Esophagus muscularis mucosa (tissue), 4 donors: ENCODE data around the gene DCAF8L1. TPM values are rescaled to one million over a fixed set of nuclear protein-coding genes. Genes with fewer than 3 reads are reported as not detected.

Experiments used
- DNase-seq: peaks from one replicate; pipeline ENCODE4 v3.0.0-alpha.2; 2017; ENCODE audit errors: extremely low spot score
- H3K27ac ChIP-seq, 4 donors: fragments of 200-600 bp; sonication (generic); replicated peaks in 1 of 4; 1 replicate in 3 of 4; 2 replicates in 1 of 4; pipeline ENCODE4 v1.5.1; 2016 to 2019; ENCODE audit warnings: mild to moderate bottlenecking in 1 of 4
- H3K27me3 ChIP-seq, 4 donors: fragments of 200-600 bp; sonication (generic); one replicate each; pipeline versions ENCODE4 v1.5.1 to v1.6.0; 2016 to 2019
- H3K36me3 ChIP-seq, 4 donors: fragments of 200-600 bp; sonication (generic); one replicate each; pipeline ENCODE4 v1.5.1; 2016 to 2019
- H3K4me1 ChIP-seq, 4 donors: fragments of 200-600 bp; sonication (generic); one replicate each; pipeline ENCODE4 v1.5.1; 2016 to 2019
- H3K4me3 ChIP-seq, 4 donors: fragments of 200-600 bp; sonication (generic); 1 replicate in 2 of 4; 2 replicates in 2 of 4; pipeline ENCODE4 v1.5.1; 2016 to 2019; ENCODE audit warnings: mild to moderate bottlenecking in 4 of 4, moderate library complexity in 1 of 4
- H3K9me3 ChIP-seq, 4 donors: fragments of 200-600 bp; sonication (generic); 1 replicate in 3 of 4; 2 replicates in 1 of 4; pipeline ENCODE4 v1.5.1; 2016 to 2019
- EP300 ChIP-seq: sonication (generic); formaldehyde crosslinking; IDR thresholded peaks from one replicate; pipeline ENCODE4 v1.6.1; 2017; ENCODE audit warnings: antibody characterized with exemption
- POLR2A ChIP-seq: fragments of 450-650 bp; IDR thresholded peaks from one replicate; pipeline ENCODE4 v1.6.1; 2017; ENCODE audit warnings: antibody characterized with exemption, moderate library complexity, mild to moderate bottlenecking, low read depth
- POLR2AphosphoS5 ChIP-seq, 2 donors: sonication (generic); formaldehyde crosslinking; IDR thresholded peaks; one replicate each; pipeline ENCODE4 v1.6.1; 2017; ENCODE audit warnings: antibody characterized with exemption in 2 of 2
- WGBS: methylation state at CpG from one replicate; pipeline ENCODE4 v1.1.5; 2018; 5-methylcytosine and 5-hydroxymethylcytosine counted together
- intact Hi-C: fragments of 100-400 bp; cut with DNase I; formaldehyde crosslinking; loops from one replicate; pipeline ENCODE4 v1.15.1; 2023
- total RNA-seq, 4 donors: library from RNA; depleted of rRNA; stranded (reverse); fragments of >200 nt; gene quantifications; one replicate each; pipeline versions ENCODE4 v1.1.0 to v1.2.1, GENCODE V29; 2016
- TF ChIP-seq, protein P1 (sequence below), 3 experiments: fragments of 200-600 bp in 2 of 3; fragments of 450-650 bp in 1 of 3; sonication (generic) in 2 of 3; IDR thresholded peaks; one replicate each; pipeline ENCODE4 v1.5.1; 2017 to 2019; ENCODE audit warnings: antibody characterized with exemption in 3 of 3, mild to moderate bottlenecking in 2 of 3, moderate library complexity in 1 of 3

Gene DCAF8L1
- total RNA-seq, 4 donors from 2014 or later, result not detected

DNA sequence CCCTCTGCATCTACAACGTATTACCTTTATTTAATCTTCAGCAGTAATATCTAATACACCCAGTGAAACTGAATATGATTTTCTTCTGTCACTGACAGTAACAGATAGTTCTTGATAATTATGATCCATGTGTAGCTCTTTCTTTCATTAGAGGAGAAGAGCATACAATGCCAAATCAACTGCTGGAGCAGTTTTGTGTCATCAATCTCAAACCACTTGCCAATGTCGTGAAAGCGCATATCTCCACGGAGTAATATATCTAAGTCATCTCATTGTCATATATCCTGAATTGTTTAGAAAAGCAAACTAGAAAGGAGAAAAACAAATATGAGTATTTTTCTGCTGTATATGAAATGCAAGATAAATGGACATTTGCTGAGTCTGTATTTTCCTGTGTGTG is 47.9 kb downstream of the DCAF8L1 start:
- H3K4me1 ChIP-seq, result no peaks in the 10 kb centered on the region
- no peak for TF ChIP-seq POLR2A
- TF ChIP-seq POLR2AphosphoS5 (IDR thresholded peaks at IDR 0.05), result no peak
- TF ChIP-seq, protein P1, sequence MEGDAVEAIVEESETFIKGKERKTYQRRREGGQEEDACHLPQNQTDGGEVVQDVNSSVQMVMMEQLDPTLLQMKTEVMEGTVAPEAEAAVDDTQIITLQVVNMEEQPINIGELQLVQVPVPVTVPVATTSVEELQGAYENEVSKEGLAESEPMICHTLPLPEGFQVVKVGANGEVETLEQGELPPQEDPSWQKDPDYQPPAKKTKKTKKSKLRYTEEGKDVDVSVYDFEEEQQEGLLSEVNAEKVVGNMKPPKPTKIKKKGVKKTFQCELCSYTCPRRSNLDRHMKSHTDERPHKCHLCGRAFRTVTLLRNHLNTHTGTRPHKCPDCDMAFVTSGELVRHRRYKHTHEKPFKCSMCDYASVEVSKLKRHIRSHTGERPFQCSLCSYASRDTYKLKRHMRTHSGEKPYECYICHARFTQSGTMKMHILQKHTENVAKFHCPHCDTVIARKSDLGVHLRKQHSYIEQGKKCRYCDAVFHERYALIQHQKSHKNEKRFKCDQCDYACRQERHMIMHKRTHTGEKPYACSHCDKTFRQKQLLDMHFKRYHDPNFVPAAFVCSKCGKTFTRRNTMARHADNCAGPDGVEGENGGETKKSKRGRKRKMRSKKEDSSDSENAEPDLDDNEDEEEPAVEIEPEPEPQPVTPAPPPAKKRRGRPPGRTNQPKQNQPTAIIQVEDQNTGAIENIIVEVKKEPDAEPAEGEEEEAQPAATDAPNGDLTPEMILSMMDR (IDR thresholded peaks at IDR 0.05), result no peak
- TF ChIP-seq EP300, result no peak
- no peak for DNase-seq
- intact Hi-C loops, result no loop called here
- H3K27ac ChIP-seq, result no peak overlapping the region
- no peaks in the 10 kb centered on the region for H3K27me3 ChIP-seq
- no peaks in the 10 kb centered on the region for H3K36me3 ChIP-seq
- H3K9me3 ChIP-seq, result no peaks in the 10 kb centered on the region
- 59% methylated on average over 4 of the region's 4 CpGs for WGBS
- H3K4me3 ChIP-seq, result no peak overlapping the region

Other genes starting within 250 kb of the DCAF8L1 start
- gene MAGEB10, start 173.5 kb downstream of the DCAF8L1 start, total RNA-seq, result not detected